HK-2 (cell line): ENCODE results near the gene DMWD.
"Not testable (repeated sequence)": the region's sequence is repeated elsewhere in the genome, so short reads cannot be mapped to it uniquely, and the experiment has no call there.

Experiments
- DNase-seq: peaks from one replicate; pipeline ENCODE4 v3.0.0-alpha.2; 2018; ENCODE audit not compliant: unreplicated experiment

The DMWD gene

DNA sequence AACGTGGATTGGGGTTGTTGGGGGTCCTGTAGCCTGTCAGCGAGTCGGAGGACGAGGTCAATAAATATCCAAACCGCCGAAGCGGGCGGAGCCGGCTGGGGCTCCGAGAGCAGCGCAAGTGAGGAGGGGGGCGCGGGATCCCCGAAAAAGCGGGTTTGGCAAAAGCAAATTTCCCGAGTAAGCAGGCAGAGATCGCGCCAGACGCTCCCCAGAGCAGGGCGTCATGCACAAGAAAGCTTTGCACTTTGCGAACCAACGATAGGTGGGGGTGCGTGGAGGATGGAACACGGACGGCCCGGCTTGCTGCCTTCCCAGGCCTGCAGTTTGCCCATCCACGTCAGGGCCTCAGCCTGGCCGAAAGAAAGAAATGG lies 22.8 kb downstream of the DMWD start:
- DNase-seq = no peak

DNA sequence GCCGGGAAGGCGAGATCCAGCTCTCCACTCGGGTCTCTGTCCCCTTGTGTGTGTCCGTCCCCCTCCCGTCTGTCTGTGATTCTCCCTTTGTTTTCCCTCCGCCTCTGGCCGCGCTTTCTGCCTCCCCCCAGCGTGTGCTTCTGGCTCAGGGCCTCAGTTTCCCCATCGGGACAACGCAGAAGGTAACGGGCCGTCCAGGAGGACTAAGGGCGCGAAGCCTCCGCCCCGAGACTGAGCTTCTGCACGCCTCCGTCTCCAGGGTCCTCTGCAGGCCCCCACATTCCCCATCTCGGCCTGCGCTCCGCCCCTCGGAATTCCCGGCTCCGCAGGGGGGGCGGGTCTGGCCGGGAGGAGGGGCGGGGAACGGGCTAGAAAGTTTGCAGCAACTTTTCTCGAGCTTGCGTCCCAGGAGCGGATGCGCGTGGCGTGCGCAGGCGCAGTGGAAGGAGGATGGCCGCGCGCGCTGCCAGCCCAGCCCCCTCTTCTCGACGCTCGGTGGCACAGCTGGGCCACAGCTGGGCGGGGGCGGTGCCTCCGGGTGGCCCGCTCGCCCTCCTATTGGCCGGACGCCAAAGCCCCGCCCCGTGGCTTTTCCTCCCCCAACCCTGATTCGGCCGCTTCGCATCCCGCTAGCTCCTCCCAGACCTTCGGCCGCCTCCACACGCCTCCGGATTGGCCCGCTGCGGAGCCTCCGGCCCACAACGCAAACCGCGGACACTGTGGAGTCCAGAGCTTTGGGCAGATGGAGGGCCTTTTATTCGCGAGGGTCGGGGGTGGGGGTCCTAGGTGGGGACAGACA lies 23.5 kb downstream of the DMWD start, which contains the start of gene SIX5:
Gene SIX5 (minus strand): TSS at position 269 of the 799 bp plus-strand sequence. CDS start 408 bp downstream, outside the sequence.
- peak; percentile 99 for DNase-seq

DNA sequence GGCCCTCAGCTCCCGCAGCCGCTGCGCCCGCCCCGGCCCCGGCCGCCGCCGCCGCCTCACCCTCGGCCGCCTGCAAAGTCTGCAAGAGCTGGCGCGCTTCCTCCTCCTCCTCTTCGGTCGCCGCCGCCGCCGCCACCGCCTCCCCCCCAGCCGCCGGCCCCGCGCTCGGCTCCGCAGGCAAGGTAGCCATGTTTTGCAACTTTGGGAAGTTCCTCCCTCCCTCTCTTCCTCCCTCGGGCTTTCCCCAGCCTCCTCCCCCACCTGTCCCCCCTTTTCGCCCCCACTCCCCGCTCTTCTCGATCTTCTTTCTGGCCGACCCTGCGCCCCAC lies 24.0 kb downstream of the DMWD start:
- DNase-seq = peak; percentile 69

DNA sequence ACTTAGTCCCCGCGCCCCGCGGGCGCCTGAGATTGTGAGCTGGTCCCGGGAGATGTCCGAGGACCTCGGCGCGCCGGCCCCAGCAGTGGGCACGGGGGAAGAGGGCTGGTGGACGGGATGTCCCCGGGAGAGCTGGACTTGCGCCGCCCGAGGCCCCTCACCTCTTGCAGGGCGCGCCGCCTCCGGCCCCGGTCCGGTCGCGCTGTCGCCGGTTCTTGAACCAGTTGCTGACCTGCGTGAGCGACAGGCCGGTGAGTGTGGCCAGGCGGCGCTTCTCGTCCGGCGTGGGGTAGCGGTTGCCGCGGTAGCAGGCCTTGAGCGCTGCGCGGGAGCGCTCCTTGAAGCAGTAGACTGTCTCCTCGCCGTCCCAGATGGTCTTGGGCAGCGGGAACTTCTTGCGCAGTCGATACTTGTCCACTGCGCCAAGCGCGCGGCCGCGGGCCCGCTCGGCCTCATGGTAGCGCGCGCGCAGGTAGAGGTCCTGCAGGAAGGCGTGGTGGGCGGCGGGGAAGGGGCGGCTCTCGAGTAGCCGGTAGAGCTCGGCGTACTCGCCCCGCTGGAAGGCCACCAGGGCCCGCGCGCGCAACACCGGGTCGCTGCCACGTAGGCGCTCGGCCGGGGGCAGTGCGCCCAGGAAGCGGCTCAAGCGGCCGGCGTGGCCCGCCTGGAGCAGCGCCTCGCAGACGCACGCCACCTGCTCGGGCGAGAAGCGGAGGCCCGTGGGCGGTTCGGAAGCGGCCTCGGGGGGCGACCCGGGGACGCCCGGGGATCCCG lies 24.6 kb downstream of the DMWD start:
- DNase-seq = peak; percentile 68

DNA sequence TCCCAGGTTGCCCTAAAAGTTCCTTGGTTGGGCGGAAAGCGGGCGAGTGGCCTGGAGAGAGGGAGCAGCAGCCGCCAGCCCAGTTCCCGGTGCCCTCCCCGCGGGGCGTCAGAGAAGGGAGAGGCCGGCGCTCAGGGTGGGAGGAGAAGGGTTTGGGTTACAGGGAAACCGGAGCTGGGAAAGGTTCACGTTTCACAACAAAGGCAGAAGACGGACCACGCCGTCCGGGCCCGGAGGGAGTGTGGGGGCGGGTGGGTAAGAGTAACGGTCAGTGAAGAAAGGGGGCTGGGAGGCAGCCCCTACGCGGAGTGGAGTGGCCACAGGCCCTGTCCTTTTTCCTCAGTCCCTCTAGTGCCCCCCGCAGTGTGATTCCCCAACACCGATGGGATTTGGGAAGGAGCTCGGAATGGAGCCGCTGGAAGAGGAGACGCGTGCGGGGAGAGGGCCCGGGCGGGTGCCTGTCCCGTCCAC lies 25.2 kb downstream of the DMWD start:
- peak; percentile 81 for DNase-seq

DNA sequence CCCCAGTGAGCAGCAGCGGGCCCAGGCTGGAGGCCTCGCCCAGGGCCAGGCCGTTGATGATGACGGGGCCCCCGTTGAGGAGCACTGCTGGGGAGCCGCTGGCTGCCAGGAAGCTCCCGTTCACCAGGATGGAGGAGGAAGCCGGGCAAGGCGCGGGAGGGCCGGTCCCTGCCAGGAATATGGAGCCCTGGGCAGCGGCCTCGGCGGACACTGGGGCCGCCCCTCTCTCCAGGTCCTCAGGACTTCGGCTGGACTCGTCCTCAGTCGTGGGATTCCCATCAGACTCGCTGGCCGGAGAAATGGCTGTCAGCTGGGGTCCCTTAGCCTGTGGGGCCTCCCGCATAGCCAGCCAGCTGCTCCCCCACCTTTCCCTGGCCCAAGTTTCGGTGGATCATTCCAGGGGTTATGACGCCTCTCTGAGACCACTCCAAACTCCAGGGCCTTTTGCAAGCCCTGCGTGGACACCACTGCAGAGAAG lies 25.7 kb downstream of the DMWD start:
- peak; percentile 47 for DNase-seq

DNA sequence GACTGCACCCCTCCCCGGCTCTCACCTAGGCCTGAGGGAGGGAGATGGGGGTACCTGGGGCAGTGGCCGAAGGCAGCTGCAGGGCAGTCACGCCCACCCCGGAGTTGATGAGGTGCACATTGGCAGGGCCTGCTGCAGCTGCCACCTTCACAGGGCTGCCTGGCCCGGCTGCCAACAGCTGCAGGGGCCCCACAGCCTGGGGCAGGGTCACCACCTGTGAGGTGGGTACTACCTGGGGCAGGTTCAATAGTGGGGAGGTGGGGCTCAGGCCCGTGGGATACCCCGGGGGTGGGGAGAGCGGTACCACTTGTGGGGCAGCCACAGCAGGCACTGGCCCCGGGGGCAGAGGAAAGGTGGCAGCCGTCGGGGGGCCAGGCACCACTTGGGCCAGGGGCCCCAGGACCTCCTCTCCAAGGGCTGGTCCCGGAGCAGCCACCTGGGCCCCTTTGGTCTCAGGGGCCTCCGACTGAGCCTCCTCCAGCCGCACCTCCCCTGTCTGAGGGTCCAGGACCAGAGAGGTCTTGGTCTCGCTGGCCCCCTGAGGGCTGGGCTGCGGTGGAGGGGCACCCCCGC lies 26.3 kb downstream of the DMWD start:
- DNase-seq = no peak

DNA sequence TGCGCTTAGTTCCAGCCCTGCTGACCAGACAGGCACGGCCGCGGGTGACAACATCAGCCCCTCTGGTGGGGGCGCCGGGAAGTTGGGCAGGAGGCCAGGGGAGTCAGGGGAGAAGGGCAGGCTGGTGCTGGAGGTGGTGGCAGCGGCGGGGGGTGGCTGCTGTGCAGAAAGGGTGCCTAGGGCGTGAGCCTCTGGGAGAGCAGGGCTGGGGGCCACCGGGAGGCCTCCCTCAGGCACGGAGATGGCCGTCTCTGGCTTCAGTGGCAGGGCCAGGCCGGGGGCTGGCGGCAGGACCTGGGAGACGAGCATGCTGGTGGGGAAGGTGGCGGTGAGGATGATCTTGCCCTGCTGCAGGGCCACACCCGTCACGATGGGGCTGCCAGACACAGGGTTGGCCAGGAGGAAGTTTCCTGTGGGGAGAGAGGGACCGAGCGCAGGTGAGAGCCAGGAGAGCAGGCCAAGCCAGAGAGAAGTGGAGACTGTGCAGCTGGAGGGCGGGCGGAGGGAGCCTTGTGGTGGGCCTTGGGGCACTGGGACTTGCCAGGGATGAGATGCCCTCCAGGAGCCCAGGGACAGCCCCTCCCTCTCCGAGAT lies 26.8 kb downstream of the DMWD start:
- no peak for DNase-seq

DNA sequence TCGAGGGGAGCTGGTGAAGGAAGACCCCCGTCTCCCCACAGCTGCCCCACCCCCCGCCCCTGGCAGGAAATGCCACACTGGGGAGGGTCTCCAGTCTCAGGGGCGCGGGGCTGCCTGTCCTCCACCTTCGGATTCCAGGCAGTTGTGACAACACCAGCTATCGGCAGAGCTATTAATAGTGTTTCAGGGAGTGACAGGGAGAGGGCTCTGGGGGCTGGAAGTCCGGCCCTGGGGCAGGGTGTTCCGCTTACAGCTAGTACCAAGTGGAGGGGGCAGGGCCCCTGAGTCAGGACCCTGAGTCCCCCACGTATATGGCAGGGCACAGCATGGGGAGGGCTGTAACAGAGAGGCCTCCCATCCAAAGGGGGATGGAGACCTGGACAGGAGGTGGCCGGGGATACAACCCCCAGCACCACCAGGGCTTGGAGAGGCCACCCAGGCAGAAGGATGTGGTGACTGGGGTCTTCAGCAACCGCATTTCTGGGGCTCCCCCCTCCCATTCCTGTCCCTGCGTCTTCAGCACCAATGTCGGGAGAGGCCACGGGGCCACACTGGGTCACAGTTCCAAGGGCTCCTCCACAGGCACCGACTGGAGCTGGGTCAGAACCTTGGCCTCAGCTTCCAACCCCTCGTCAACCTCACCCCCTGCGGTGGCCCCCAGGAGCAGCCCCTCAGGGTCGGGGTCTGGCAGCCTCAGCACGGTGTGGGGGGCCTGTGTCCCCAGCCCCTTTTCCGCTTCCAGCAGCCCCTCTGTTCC lies 27.5 kb downstream of the DMWD start:
- no peak for DNase-seq

DNA sequence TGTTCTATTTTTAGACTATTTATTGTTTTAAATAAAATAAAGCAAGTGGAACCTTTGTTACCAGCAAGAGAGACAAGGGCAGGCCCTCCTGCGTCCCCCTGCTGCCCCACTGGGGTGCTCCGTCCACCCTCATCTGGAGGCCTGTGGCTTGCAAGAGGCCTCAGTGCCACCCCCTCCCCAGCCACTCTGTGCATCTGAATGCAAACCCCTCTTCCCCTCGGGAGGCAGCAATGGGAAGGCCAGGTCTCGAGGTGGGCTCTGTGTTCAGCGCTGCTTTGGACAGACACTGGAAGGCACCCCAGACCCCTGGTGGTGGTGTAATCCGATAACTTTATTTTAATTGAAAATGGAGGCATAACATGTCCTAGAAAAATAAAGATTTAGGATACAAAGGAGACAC lies 28.2 kb downstream of the DMWD start:
- no peak for DNase-seq

DNA sequence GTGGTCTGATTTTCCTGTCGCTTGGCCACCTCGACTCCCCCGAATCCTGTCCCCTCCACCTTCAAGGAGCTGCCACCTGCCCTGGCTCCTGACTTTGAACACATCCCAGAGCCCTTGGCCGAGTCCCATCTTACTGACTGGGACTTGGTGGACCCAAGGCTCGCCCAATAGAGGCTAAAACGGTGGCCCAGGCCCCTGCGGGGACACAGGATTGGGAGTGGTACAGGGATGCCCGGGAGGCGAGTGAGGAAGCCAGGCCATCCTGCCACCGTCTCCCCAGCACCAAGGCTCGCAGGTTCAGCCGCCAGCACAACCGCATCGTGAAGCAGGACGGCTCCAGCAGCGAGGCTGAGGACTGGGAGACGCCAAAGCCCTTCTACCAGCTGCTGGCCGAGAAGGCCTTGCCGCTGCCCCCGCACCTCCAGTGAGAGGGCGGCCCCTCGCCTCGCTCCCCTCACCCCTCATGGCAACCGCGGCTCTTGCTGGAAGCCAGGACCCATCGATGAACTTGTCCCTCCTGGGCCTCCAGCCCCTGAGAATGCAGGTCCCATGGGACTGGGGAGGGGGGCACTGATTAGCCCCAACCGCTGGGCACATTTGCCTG lies 28.9 kb downstream of the DMWD start:
- no peak for DNase-seq

DNA sequence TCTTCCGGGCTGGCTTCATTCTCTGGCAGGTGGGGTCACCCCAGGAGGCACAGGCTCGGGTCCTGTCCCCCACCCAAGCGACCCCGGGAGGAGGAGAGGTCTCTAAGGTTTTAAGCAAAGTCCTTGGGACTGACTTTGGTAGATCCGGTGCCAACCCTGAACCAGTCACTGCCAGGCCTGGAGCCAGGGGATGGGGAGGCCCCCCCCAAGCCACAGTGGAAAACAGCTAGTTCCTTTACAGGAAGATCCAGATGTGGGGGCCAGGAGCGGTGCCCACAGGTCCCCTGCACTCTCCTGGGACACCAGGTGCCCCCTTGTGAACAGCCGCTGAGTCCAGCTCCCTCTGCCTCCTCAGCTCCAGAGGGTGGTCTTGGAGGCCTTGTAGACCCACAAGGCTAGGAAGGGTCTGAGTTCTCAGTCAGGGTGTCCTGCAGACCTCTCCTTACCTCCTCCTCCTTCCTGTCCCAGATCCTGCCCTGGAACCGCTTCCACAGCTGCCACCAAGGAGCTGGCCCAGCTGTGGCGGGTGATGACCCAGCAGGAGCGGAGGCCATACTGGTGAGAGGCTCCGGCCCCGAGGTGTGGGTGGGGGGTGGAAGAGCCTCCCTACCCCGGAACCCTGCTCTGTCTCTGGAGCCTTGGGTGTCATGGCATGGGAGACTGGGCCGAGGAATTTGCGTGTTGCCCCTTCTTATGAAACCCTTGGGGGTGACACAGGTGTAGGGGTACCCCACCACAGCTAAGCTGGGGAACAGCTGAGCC lies 29.6 kb downstream of the DMWD start:
- DNase-seq = no peak

DNA sequence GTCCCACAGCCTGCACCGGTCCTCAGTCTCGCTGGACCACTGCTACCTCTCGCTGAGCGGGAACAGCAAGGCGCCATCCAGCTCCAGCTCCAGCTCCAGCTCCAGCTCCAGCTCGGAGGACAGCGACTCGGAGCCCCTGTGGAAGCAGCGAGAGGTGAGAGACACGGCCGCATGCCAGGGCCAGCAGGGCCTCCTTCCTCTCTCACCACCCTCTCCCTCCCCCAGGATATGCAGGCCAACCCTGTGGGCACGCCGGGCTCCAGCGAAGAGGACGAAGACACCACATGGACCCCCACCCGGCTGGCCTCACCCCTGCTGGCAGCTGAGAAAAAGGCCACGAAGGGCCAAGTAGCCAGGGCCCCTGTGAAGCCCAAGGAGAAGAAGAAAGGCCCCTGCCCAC lies 30.9 kb downstream of the DMWD start:
- no peak for DNase-seq

DNA sequence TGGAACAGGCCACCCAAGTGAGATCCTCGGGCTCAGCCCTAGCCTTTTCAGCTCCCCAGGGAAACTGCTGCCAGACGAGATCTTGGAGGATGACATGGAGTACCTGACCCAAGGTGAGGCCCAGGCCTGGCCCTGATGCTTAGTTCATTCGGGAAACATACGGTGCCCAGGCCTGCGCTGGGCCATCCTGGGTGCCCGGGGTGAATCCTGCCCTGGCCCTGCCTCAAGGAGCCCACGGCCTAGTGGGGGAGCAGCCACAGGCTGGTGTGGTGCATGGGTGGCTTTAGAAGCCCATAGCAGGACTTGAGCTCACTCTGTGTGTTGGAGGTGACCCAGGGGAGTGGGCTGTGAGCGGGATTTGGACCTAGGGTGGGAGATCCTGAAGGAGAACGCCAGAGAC lies 33.7 kb downstream of the DMWD start:
- DNase-seq = no peak

DNA sequence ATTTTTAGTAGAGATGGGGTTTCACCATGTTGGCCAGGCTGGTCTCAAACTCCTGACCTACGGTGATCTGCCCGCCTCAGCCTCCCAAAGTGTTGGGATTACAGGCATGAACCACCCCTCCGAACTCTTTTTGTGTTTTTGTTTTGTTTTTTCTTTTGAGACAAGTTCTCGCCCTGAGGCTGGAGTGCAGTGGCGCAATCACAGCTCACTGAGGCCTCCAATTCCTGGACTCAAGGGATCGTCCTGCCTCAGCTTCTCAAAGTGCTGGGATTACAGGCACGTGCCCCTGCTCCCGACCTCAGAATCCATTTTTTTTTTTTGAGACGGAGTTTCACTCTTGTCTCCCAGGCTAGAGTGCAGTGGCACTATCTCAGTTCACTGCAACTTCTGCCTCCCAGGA lies 35.0 kb downstream of the DMWD start:
- no peak for DNase-seq

DNA sequence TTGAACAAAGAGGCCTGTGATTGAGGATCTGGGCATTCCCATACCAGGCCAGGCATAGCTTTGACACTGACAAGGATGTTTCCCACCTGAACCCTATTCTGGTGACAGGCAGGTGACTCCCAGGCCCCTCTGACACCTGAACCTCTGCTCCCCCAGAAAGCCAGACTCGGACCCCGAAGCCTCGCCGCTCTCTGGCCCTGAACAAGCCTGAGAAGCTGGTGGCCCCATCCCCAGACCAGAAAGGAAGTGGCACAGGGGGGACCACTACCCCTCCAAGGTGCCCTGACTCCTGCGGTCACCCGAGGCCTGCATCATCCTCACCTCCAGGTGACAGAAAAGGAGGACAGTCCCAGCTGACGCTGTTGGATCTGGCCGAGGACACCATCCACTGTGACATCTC lies 38.3 kb downstream of the DMWD start:
- no peak for DNase-seq

DNA sequence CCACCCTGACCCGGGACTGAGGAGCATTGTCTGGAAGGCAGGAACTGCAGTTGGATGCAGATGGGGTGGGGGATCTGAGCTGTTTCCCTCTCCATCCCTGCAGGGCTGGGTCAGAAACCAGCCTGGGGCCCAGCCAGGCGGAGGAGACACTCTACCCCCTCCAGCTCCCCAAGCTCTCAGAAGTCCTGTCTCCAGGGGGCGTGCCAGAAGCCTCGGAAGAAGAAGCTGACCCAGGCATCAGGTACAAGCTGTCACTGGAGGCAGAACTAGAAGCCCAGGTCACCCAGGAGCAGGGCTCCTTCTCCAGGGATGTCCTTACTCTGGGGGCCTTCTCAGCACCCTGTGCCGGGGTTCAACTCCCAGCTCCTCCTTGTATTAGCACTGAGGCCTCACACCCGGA lies 39.1 kb downstream of the DMWD start:
- DNase-seq = no peak

DNA sequence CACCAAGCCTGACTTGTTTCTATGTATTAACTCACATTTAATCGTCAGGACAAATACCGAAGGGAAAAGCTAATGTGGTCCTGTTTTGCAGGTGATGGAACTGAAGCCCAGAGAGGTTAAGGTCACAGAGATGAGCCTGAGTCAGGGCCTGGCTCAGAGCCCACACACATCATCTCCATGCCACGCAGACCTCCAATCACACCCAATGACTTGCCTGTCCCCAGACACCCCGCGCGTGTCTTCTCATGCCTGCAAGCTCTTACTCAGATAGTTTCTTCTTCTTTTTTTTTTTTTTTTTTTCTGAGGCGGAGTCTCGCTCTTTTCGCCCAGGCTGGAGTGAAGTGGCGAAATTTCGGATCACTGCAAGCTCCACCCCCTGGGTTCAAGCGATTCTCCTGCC lies 40.0 kb downstream of the DMWD start:
- no peak for DNase-seq

DNA sequence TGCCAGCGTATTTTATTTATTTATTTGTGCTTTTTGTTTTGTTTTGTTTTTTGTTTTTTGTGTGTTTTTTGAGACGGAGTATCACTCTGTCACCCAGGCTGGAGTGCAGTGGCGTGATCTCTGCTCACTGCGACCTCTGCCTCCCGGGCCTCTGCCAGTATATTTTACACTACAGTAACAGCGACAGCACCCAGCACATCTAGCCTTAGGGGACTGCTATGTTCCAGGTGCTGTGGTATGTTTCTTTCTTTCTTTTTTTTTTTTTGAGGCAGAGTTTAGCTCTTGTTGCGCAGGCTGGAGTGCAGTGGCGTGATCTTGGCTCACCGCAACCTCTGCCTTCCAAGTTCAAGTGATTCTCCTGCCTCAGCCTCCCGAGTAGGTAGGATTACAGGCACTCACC lies 41.2 kb downstream of the DMWD start:
- DNase-seq = not testable (repeated sequence)

DNA sequence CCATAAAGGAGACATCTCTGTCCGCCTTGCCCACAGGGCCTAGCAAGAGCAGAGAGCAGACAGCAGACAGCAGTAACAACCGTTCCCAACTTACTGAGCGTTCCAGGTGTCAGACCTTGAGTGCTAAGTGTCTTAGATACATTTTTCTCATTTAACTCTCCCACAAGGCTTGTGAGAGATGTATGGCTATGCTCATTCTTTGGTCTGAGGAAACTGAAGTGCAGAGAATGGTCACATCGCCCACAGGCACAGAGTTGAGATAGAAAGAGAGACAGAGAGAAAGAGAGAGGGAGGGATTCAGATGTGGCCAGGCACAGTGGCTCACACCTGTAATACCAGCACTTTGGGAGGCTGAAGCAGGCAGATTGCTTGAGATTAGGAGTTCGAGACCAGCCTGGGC lies 45.1 kb downstream of the DMWD start:
- DNase-seq = no peak
